Thoracic aorta (tissue), 2 donors: ENCODE measurements around the gene SURF1. TPM values are rescaled to one million over a fixed set of nuclear protein-coding genes. Genes with fewer than 3 reads are reported as not detected.
"Not testable (repeated sequence)": the region's sequence is repeated elsewhere in the genome, so short reads cannot be mapped to it uniquely, and the experiment has no call there.

ENCODE experiments used
- ATAC-seq: fragments of 150-250 bp; one replicate; pipeline ENCODE4 v1.8.0; 2017; ENCODE audit warnings: low read depth; ENCODE audit not compliant: insufficient number of reproducible peaks, low FRiP score
- DNase-seq: peaks from one replicate; pipeline ENCODE4 v3.0.0-alpha.2; 2020; ENCODE audit warnings: low spot score
- H3K27ac ChIP-seq, 2 donors: fragments of 200-600 bp; sonication (generic); 1 replicate in 1 of 2; 2 replicates in 1 of 2; pipeline ENCODE4 v1.5.1; 2016; ENCODE audit warnings: mild to moderate bottlenecking in 2 of 2, moderate library complexity in 2 of 2
- H3K27me3 ChIP-seq: fragments of 200-600 bp; sonication (generic); replicated peaks from 2 replicates; pipeline ENCODE4 v1.6.0; 2016; ENCODE audit warnings: mild to moderate bottlenecking; ENCODE audit not compliant: insufficient read depth
- H3K36me3 ChIP-seq: fragments of 200-600 bp; sonication (generic); one replicate; pipeline ENCODE4 v1.5.1; 2016
- H3K4me1 ChIP-seq, 2 donors: fragments of 200-600 bp; sonication (generic); 1 replicate in 1 of 2; 2 replicates in 1 of 2; pipeline versions ENCODE4 v1.5.1 to v1.6.0; 2016; ENCODE audit warnings: low read depth in 2 of 2, mild to moderate bottlenecking in 1 of 2; ENCODE audit not compliant: control insufficient read depth in 1 of 2
- H3K4me3 ChIP-seq: fragments of 200-600 bp; sonication (generic); 2 replicates; pipeline ENCODE4 v1.5.1; 2016; ENCODE audit warnings: mild to moderate bottlenecking
- H3K9me3 ChIP-seq: fragments of 200-600 bp; sonication (generic); 2 replicates; pipeline ENCODE4 v1.5.1; 2016
- total RNA-seq, 2 donors: library from RNA; depleted of rRNA; stranded (reverse); fragments of >200 nt; gene quantifications; one replicate each; pipeline versions ENCODE4 v1.1.0 to v1.2.3, GENCODE V29; 2016
- TF ChIP-seq, protein P1 (sequence below): fragments of 200-600 bp; sonication (generic); IDR thresholded peaks from one replicate; pipeline ENCODE4 v1.5.1; 2019; ENCODE audit warnings: antibody characterized with exemption

The SURF1 gene
- total RNA-seq, 2 donors from 2014 or later = 47.6 to 66.6 TPM

DNA sequence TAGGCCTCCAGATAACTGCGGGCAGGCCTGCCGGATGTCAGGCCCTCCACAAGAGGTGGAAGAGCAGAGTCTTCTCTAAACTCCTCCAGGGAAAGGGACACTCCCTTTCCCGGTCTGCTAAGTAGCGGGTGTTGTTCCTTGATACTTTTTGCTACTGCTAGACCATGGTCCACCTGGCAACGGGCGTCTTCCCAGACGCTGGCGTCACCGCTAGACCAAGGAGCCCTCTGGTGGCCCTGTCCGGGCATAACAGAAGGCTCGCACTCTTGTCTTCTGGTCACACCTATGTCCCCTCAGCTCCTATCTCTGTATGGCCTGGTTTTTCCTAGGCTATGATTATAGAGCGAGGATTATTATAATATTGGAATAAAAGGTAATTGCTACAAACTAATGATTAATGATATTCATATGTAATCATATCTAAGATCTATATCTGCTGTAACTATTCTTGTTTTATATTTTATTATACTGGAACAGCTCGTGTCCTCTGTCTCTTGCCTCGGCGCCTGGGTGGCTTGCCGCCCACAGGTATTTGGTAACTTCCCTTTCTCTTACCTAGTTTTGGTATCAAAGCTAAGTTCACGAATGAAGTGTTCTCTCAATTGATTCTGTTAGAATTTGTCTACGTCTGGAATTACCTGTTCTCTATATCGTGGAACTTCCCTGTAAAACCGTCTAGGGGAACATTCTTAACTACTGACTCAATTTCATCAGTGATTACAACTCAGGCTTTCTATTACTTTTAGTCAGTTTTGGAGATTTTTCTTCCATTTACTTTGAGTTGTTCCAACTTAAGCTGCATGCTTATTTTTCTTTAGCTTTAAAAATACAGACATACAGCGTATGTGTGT is 26.8 kb downstream of the SURF1 start:
- H3K4me1 ChIP-seq = peaks cover 4 to 11% of the 10 kb centered on the region in 2 donors
- not testable (repeated sequence) for H3K4me3 ChIP-seq, DNase-seq, ATAC-seq, H3K27me3 ChIP-seq, H3K9me3 ChIP-seq, H3K27ac ChIP-seq
- TF ChIP-seq, protein P1, sequence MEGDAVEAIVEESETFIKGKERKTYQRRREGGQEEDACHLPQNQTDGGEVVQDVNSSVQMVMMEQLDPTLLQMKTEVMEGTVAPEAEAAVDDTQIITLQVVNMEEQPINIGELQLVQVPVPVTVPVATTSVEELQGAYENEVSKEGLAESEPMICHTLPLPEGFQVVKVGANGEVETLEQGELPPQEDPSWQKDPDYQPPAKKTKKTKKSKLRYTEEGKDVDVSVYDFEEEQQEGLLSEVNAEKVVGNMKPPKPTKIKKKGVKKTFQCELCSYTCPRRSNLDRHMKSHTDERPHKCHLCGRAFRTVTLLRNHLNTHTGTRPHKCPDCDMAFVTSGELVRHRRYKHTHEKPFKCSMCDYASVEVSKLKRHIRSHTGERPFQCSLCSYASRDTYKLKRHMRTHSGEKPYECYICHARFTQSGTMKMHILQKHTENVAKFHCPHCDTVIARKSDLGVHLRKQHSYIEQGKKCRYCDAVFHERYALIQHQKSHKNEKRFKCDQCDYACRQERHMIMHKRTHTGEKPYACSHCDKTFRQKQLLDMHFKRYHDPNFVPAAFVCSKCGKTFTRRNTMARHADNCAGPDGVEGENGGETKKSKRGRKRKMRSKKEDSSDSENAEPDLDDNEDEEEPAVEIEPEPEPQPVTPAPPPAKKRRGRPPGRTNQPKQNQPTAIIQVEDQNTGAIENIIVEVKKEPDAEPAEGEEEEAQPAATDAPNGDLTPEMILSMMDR = peak; percentile 35
- peaks cover 40% of the 10 kb centered on the region for H3K36me3 ChIP-seq

DNA sequence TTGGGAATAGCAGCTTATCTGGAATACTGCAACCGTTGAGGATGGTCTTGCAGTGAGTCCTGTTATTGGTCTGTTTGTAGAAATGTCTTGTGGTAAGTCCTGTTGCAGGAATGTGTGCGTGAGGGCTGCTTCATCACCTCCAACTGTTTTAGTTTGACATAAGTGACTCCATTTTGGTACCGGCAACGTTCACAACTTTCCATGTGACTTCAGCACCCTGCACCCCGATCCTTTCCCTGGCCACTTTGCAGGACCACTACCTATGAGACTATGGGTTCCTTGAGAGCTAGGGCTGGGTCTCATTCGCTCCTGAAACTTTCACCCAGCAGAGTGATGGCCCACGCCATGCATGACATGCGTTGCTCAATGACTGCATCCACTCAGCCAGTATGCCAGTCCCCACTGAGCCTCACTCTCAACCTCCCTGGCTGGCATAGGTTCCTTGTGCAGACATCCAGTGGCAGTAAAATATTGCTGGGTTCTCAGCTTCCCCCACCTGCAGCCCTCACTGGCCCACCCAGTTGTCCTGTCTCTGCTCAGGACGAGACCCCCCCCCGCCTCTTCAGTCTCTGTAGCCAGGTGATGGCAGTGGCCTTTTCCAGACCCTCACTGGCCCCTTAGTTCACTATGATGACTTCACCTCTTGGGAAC is 28.3 kb downstream of the SURF1 start:
- DNase-seq (no peak), ATAC-seq (no peak)
- H3K9me3 ChIP-seq = no peaks in the 10 kb centered on the region

DNA sequence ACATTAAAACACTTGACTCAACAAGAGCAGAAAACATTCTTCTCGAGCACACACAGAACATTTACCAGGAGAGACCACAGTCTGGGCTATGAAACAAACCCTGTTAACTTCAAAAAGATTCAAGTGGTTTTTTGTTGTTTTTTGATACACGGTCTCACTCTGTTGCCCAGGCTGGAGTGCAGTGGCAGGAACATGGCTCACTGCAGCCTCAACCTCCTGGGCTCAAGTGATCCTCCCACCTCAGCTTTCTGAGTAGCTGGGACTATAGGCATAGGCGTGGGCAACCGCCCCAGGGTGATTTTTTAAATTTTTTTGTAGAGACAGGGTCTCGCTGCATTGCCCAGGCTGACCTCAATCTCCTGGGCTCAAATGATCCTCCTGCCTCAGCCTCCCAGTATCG is 29.3 kb downstream of the SURF1 start:
- not testable (repeated sequence) for H3K9me3 ChIP-seq, DNase-seq, H3K4me1 ChIP-seq, H3K27ac ChIP-seq, H3K27me3 ChIP-seq, ATAC-seq, H3K4me3 ChIP-seq
- H3K36me3 ChIP-seq = peaks cover 17% of the 10 kb centered on the region

More for the DNA sequence above, 28.3 kb downstream of the SURF1 start:
- TF ChIP-seq, protein P1 = no peak
- Histone ChIP-seq H3K4me3 (no peak overlapping the region), H3K36me3 (peaks cover 25% of the 10 kb centered on the region), H3K27ac (no peak overlapping the region), H3K4me1 (no peaks in the 10 kb centered on the region), H3K27me3 (no peaks in the 10 kb centered on the region)

DNA sequence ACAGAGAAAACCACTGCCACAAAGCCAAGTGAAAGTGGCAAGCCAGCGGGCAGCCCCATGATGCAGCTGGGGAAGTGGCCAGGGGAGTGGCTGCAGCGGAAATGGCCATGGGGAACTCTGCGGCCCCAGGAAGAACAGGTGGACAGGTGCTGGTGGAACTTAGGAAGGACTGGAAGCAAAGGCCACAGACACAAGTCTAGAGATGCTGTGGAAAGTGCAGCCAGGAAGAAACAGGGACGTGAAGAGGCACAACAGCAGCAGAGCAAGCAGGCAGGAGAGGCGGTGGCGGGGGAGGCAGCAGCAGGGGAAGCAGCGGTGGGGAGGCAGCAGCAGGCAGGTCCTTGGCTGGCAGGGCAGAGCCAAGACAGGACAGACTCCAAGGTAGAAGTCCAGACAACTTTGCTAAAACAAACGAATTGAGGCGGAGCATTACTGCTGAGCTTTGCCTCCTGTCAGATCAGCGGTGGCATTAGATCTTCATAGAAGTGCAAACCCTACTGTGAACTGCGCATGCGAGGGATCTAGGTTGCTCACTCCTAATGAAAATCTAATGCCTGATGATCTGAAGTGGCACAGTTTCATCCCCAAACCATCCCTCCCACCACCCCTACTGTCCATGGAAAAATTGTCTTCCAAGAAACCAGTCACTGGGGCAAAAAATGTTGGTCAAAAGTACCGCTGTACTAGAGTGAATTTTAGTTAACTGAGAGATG is 32.1 kb downstream of the SURF1 start:
- no peaks in the 10 kb centered on the region for H3K27me3 ChIP-seq
- H3K27ac ChIP-seq = no peak overlapping the region
- no peaks in the 10 kb centered on the region for H3K4me1 ChIP-seq
- no peaks in the 10 kb centered on the region for H3K9me3 ChIP-seq
- TF ChIP-seq, protein P1 = no peak
- ATAC-seq (no peak), DNase-seq (no peak)
- H3K36me3 ChIP-seq = no peaks in the 10 kb centered on the region
- H3K4me3 ChIP-seq = no peak overlapping the region

DNA sequence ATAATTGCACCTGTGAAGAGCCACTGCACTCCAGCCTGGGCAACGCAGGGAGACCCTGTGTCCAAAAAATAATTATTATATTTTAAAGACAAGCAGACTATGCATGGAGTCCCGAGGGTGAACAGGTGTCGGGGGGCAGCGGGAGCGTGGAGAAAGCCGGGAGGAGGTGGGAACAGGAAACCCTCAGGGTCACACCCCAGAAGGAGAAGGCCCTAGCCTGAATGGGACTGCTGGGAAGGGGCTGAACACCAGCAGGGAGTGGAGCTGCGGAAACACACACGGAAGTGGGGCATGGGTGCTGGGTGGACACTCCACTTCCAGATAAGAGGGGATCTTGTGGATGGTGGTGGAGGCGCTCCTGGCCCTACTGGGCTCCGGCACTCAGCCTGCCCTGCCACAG is 33.1 kb downstream of the SURF1 start:
- TF ChIP-seq, protein P1 = no peak
- DNase-seq (no peak), ATAC-seq (no peak)
- Histone ChIP-seq H3K27me3 (no peaks in the 10 kb centered on the region), H3K9me3 (no peaks in the 10 kb centered on the region), H3K27ac (no peak overlapping the region), H3K4me1 (no peaks in the 10 kb centered on the region), H3K36me3 (no peaks in the 10 kb centered on the region), H3K4me3 (no peak overlapping the region)
